Bone marrow (tissue), 2 donors: Measurements from ENCODE around the gene ZFAND5.

ENCODE experiments used
- DNase-seq, 2 donors: peaks; one replicate each; lab custom pipeline; 2025; lab: John Stamatoyannopoulos, UW

The ZFAND5 gene

GRCh38 chr9:72362680-72363139, 2.3 kb downstream of the ZFAND5 start:
- DNase-seq, result peak in 1 of 2 donors; percentile 15

- no peak for DNase-seq
These were observed 2.9 kb downstream of the ZFAND5 start for GRCh38 chr9:72362118-72362531.

- DNase-seq, result no peak
These were observed 3.8 kb downstream of the ZFAND5 start for GRCh38 chr9:72361217-72361616.

- no peak for DNase-seq
These were observed 4.7 kb downstream of the ZFAND5 start for GRCh38 chr9:72360324-72360723.

- DNase-seq, result peak in 1 of 2 donors; percentile 1
These were observed 8.9 kb downstream of the ZFAND5 start for GRCh38 chr9:72356041-72356582.

GRCh38 chr9:72355153-72355552, 9.9 kb downstream of the ZFAND5 start:
- DNase-seq, result no peak

GRCh38 chr9:72354704-72355103, 10.3 kb downstream of the ZFAND5 start:
- DNase-seq, result no peak

GRCh38 chr9:72353455-72354116, 11.4 kb downstream of the ZFAND5 start:
- DNase-seq, result no peak

GRCh38 chr9:72352911-72353388, 12.1 kb downstream of the ZFAND5 start:
- no peak for DNase-seq

- no peak for DNase-seq
These were observed 13.2 kb downstream of the ZFAND5 start for GRCh38 chr9:72351538-72352453.

GRCh38 chr9:72349911-72350310, 15.1 kb downstream of the ZFAND5 start:
- DNase-seq, result no peak

GRCh38 chr9:72349240-72349639, 15.8 kb downstream of the ZFAND5 start:
- no peak for DNase-seq

- no peak for DNase-seq
These were observed 18.7 kb downstream of the ZFAND5 start for GRCh38 chr9:72346333-72346732.

- no peak for DNase-seq
These were observed 26.4 kb downstream of the ZFAND5 start for GRCh38 chr9:72338631-72339030.

GRCh38 chr9:72337286-72337685, 27.7 kb downstream of the ZFAND5 start:
- no peak for DNase-seq

- no peak for DNase-seq
These were observed 30.2 kb downstream of the ZFAND5 start for GRCh38 chr9:72334658-72335337.

GRCh38 chr9:72333709-72334108, 31.3 kb downstream of the ZFAND5 start:
- no peak for DNase-seq

GRCh38 chr9:72333197-72333596, 31.8 kb downstream of the ZFAND5 start:
- no peak for DNase-seq

GRCh38 chr9:72332351-72332750, 32.7 kb downstream of the ZFAND5 start:
- no peak for DNase-seq

- DNase-seq, result no peak
These were observed 37.4 kb downstream of the ZFAND5 start for GRCh38 chr9:72327631-72328030.

GRCh38 chr9:72326641-72327040, 38.4 kb downstream of the ZFAND5 start:
- DNase-seq, result no peak

- DNase-seq, result no peak
These were observed 40.0 kb downstream of the ZFAND5 start for GRCh38 chr9:72324974-72325373.
